Measurements from ENCODE around the gene SLIT3.

GRCh38 chr5:169218861-169219260, 82.1 kb downstream of the SLIT3 start:
- TF ChIP-seq, protein P1, sequence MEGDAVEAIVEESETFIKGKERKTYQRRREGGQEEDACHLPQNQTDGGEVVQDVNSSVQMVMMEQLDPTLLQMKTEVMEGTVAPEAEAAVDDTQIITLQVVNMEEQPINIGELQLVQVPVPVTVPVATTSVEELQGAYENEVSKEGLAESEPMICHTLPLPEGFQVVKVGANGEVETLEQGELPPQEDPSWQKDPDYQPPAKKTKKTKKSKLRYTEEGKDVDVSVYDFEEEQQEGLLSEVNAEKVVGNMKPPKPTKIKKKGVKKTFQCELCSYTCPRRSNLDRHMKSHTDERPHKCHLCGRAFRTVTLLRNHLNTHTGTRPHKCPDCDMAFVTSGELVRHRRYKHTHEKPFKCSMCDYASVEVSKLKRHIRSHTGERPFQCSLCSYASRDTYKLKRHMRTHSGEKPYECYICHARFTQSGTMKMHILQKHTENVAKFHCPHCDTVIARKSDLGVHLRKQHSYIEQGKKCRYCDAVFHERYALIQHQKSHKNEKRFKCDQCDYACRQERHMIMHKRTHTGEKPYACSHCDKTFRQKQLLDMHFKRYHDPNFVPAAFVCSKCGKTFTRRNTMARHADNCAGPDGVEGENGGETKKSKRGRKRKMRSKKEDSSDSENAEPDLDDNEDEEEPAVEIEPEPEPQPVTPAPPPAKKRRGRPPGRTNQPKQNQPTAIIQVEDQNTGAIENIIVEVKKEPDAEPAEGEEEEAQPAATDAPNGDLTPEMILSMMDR (IDR thresholded peaks at IDR 0.05; ENCODE audit: borderline replicate concordance, extremely low read depth, low read length, poor library complexity, severe bottlenecking) = no peak
- no peak for TF ChIP-seq EZH2 (IDR thresholded peaks at IDR 0.05; ENCODE audit: borderline replicate concordance, low read depth, low read length, severe bottlenecking)

Data from DND-41 (cell line).